T1000 (cell line): ENCODE data around the gene COL9A1.
"Not testable (repeated sequence)": the region's sequence is repeated elsewhere in the genome, so short reads cannot be mapped to it uniquely, and the experiment has no call there.

Experiments used
- DNase-seq: peaks from one replicate; lab custom pipeline; 2025; ENCODE audit warnings: mixed read lengths; lab: John Stamatoyannopoulos, UW

COL9A1 gene

DNA sequence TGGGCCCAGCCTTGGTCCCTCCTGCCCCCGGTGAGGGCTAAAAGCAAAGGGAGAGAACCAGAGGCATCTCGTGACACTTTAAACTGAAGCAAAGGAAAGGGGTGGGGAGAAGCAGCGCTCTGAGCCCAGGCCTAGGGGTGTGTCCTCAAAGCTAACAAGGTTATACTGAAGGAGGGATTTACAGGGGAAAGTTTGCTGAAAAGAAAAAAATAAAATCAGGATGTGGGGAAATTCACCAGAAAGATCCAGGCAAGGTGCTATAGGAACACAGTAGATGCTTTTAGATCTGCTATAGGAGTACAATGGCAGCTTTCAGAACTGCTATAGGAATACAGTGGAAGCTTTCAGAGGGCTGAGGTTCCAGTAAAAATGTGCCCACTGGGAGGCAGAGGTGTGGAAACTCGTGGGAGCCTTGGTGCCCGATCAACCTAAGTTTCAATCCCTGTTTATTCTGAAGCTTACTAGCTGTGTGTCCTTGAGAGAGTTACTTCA lies at the start of gene COL9A1:
TSS of gene COL9A1 (minus strand) at position 51 of the 492 bp plus-strand sequence. CDS start 160 bp downstream, outside the sequence.
- DNase-seq, result no peak

DNA sequence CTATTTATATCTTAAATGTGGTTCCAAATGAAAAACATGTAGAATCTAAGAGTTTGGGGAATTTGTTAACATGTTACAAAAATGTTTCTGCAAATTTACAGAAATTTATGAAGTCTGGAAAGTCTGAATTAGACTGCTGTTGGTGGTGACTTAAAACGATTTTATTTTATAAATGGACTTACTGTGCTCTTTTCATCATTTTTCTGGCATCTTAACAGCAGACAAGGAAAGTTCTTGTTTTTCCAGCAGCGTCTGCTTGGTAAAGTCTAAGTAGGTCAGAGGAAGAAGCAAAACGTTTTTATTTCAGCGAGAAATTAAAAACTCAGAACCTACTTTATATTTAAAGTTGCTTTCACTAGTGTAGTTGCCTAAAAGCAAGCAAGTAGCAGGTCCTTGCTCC lies 48.6 kb upstream of the COL9A1 start:
- DNase-seq, result no peak

GRCh38 chr6:70345619-70346018 lies 42.7 kb upstream of the COL9A1 start:
- DNase-seq, result no peak

- DNase-seq, result no peak
Measured at GRCh38 chr6:70343313-70343712, 40.4 kb upstream of the COL9A1 start.

GRCh38 chr6:70339810-70340209 lies 36.9 kb upstream of the COL9A1 start:
- not testable (repeated sequence) for DNase-seq

DNA sequence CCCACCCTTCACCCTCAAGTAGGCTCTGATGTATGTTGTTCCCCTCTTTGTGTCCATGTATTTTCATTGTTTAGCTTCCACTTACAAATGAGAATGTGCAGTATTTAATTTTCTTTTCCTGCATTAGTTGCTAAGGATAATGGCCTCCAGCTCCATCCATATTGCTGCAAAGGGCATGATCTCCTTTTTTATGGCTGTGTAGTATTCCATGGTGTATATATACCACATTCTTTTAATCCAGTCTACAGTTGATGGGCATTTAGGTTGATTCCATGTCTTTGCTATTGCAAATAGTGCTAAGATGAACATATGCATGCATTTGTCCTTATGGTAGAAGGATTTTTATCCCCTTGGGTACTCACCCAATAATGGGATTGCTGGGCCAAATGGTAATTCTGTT lies 35.9 kb upstream of the COL9A1 start:
- no peak for DNase-seq

DNA sequence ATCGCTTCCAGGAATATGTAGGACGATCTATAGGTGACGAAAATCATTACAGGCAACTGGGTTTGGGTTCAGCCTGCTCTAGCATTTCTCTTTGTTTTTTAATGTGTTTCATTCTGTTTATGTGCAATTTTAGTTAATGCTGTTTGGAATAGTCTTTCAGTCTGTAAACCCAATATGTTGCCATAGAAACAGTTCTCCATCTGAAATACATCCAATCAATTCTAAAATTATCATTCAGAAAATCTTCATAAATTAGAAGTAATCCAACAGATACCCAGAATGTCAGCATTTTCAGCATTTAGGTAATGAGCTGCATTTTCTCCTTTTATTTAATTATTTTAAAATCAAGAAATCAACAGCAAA lies 34.8 kb upstream of the COL9A1 start:
- DNase-seq, result no peak

GRCh38 chr6:70336996-70337742 lies 34.3 kb upstream of the COL9A1 start:
- DNase-seq, result no peak

DNA sequence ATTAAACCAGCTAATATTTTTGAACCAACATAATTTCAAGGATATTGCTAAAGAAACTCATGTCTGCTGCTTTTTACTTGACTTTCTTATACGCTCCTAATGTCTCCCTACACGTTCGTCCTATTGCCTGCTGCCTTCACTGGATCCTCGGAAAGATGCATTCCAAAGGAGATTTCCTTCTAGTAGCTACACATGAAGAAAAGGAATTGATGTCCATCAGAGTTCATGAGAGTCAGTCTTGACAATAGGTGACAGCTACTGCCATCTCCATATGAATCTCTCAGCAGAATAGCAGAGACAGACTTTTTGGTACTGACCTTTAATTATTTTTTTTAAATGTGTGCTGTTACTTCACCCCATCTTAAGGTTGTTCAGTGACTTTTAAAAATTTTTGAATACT lies 24.2 kb upstream of the COL9A1 start:
- DNase-seq, result no peak

GRCh38 chr6:70325009-70325408 lies 22.1 kb upstream of the COL9A1 start:
- no peak for DNase-seq

GRCh38 chr6:70317799-70318198 lies 14.9 kb upstream of the COL9A1 start:
- not testable (repeated sequence) for DNase-seq

DNA sequence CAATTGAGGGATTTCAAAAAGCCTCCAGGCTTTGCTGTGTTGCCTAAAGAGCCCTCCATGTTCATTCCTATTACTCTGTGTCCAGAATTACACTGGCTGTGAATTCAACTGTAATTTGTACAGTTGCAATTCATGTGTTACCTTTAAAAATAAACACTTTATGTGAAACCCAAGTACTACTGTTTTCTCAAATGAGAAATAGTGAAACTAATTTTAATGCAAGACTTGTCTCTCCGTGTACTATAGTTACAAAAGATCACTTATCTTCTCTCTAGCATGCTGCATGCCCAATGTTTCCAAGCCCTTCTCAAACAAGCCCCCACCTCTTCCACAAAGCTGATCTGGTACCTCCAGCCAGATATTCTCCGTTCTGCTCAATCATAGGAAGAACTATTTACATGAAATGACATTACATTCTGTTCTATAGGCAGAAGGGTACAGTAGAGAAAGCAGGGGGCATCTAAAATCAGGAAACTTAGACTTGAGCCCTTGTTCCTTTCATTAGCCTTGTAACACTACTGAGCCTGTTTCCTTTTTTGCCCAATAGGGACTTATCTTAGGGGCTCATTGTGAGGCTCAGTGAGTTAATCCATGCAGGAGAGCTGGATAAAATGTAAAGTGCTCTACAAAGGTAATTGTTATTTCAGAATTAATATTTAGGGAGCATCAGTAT lies 12.3 kb upstream of the COL9A1 start:
- DNase-seq, result no peak

- DNase-seq, result no peak
Measured at GRCh38 chr6:70314296-70314695, 11.4 kb upstream of the COL9A1 start.

DNA sequence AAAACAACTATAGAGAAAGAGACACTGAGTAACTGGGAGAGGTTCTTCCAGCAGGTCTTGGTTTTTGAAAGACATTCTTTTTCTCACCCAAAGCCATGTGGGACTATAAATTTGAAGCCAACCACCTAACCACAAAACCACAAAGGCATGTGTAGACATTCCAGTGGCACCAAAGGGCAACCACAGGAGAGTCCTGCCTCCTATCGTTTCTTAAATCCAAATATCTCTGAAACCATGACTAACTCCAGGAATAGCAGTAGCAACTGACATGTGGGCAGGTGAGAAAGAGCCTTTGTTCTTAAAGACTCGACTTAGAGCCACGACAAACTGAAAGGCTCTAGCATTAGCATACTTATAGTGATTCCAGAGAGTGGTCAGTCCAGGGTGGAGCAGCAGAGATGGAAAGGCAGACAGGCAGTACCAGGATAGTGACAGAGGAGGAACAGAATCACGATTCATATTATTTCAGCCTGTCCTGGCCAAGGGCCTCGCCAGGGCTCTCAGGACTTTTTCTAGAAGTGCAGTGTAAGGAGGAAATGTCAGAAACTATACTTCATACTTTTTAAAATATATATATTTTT lies 9.4 kb upstream of the COL9A1 start:
- DNase-seq, result peak; percentile 55

DNA sequence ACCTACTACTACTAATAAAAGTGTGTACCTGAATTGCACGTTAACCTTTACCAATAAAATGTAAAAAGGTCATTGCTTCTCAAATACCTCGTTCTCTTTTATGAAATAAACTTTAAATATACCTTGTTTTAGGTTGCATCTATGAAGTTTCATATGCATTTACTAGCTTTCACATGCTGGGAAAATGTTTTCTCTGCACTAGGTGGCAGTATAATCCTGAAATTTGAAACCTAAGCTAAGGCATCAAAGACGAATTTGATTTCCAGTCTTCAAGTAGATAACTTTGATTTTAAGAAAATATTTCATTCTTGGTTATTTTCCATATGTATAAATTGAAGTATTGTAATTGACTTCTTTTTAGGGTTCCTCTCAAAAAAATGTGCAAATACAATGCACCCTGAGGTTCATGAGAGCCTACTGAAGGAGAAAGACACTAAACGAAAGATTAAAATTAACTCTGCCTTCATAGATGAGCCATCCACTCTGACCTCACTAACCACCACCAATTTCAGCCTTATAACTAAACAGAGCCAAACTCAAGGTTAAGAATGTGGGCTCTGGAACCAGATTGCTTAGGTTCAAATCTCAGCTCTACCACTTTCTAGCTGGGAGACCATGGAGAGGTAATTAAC lies 7.3 kb upstream of the COL9A1 start:
- no peak for DNase-seq

DNA sequence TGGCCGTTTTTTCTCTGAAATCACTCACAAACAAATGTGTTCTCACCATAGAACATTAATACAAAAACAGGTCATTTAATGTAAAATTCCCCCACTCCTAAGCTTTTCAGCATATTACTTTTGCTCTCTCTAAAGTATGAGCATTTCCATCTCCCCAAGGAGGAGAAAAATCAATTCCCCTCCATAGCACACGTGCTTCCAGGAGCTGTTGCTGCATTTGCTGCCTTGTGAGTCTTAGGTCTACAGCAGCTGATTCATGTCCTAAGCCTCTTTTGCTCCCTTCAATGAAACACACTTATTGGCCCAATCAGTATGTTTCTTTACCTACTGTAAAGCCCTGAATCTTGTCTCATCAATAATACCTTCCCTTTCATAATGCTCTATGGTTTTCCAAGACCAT lies 6.4 kb upstream of the COL9A1 start:
- DNase-seq, result no peak

DNA sequence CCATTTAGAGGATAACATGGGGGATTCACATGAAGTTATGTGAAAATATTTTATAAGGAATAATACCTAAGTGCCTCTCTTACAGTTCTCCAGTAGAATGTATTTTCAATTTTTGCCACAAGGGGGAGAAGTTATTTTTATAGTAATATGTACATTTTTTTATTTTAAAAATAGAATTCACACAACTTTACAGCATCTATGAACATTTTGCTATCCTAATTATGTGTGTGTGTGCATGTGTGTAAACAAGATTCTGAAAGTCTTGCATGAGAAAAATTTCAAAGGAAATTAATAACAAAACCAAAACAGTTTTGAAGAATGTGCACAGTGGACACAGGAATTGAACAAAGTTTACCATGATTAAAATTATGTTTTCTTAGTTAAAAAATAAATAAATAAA lies 5.3 kb upstream of the COL9A1 start:
- not testable (repeated sequence) for DNase-seq

DNA sequence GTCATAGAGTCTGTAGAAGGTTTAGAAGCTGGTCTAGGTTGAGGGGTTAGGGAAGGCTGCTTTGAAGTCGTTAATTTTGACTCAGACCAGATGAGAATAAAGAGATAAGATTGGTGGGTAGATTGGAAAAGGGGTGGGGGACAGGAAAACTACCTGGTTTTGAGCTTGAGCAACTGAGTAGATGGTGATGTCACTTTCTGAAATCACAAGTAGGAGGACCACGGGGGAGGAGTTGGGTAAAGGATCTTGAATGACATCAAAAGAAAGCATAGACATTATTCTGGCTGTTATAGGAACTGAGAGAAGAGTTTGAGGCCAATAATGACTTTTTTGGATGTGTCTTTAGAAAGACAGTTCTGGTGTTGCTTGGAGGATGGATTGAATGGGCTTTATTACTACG lies 4.1 kb upstream of the COL9A1 start:
- no peak for DNase-seq

GRCh38 chr6:70304616-70305015 lies 1.7 kb upstream of the COL9A1 start:
- no peak for DNase-seq

- DNase-seq, result no peak
Measured at GRCh38 chr6:70299456-70299855, 3.4 kb downstream of the COL9A1 start.

GRCh38 chr6:70298068-70298467 lies 4.8 kb downstream of the COL9A1 start:
- DNase-seq, result no peak

DNA sequence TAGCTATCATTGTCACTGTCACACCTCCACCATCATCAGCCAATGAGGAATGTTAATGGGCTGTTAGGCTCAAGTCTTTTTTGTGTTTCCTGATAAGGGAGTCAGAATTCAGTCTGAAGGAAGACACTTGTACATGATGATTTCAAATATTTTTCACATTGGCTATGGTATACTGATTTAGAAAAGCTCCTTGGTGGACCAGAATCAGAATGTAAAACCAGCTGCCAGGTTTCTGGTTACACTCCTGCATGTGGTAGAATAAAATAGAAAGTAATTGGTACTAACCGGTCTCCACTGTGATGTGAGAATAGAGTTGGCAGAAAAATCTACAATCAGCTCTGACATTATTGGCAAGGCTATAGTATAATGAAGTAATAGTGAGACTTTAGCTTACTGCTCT lies 10.7 kb downstream of the COL9A1 start:
- DNase-seq, result no peak

GRCh38 chr6:70289299-70289698 lies 13.6 kb downstream of the COL9A1 start:
- no peak for DNase-seq
